Mononuclear cell (primary cell): ENCODE results near the gene CIB4. TPM values are rescaled to one million over a fixed set of nuclear protein-coding genes. Genes with fewer than 3 reads are reported as not detected.

ENCODE experiments used
- H3K27me3 ChIP-seq: 2 replicates; pipeline ENCODE4 v1.6.0; 2011; ENCODE audit warnings: low read length, control low read depth; ENCODE audit not compliant: insufficient read depth
- H3K4me1 ChIP-seq: 2 replicates; pipeline ENCODE4 v1.5.1; 2011; ENCODE audit warnings: mild to moderate bottlenecking, low read length, control low read depth; ENCODE audit not compliant: insufficient read depth
- H3K4me3 ChIP-seq: 2 replicates; pipeline ENCODE4 v1.5.1; 2011; ENCODE audit warnings: mild to moderate bottlenecking, low read length, moderate library complexity
- H3K9me3 ChIP-seq: 2 replicates; pipeline ENCODE4 v1.5.1; 2011; ENCODE audit warnings: low read depth, mild to moderate bottlenecking, control low read depth, low read length
- total RNA-seq: library from RNA; depleted of rRNA; stranded (reverse); fragments of >200 nt; gene quantifications from one replicate; pipeline ENCODE4 v1.2.3, GENCODE V29; 2012

Gene CIB4
- total RNA-seq, 1 donor = not detected

DNA sequence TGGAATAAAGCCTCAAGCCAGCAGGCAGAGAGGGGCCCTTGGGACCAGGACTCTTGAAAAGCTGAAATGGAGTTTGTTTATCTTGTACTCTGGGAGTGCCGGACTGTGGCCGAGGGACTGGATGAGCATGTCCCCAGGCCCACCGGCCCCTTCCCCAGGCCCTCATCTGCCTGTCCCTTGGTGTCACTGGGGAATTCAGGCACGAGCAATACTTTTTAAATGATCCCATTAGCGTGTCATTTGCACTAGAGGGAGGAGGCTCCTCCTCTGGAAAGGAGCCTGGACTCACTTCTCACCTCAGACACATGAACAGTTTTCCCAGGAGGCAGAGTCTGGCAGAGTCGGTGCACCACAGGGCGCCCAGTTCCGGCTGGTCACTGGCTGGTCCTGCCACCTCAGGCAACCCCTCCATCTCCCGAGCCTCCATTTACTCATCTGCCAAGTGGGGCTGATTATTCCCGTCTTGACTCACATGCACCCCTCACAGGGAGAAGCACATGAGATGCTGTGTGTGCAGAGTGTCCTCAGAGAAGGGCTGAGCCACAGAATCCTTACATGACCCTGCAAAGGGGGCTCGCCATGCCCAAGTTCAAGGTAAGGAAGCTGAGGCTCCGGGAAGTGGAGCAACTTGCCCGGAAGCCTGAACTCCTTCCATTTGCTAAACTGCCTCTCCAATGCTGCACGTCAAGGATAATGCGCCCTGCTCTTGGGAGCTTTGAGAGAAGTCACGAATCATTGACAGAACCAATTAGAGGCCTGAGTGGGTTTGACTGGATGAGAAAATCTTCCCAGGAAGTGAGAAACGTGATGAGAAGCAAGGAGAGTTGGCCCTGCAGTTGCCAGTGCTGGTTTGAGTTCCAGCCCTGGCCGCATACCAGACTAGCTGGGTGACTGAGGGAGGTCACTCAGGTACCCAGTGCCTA lies 26.7 kb downstream of the CIB4 start:
- no peaks in the 10 kb centered on the region for H3K27me3 ChIP-seq
- H3K9me3 ChIP-seq = no peaks in the 10 kb centered on the region
- H3K4me3 ChIP-seq = no peak overlapping the region
- peaks cover under 1% of the 10 kb centered on the region for H3K4me1 ChIP-seq

DNA sequence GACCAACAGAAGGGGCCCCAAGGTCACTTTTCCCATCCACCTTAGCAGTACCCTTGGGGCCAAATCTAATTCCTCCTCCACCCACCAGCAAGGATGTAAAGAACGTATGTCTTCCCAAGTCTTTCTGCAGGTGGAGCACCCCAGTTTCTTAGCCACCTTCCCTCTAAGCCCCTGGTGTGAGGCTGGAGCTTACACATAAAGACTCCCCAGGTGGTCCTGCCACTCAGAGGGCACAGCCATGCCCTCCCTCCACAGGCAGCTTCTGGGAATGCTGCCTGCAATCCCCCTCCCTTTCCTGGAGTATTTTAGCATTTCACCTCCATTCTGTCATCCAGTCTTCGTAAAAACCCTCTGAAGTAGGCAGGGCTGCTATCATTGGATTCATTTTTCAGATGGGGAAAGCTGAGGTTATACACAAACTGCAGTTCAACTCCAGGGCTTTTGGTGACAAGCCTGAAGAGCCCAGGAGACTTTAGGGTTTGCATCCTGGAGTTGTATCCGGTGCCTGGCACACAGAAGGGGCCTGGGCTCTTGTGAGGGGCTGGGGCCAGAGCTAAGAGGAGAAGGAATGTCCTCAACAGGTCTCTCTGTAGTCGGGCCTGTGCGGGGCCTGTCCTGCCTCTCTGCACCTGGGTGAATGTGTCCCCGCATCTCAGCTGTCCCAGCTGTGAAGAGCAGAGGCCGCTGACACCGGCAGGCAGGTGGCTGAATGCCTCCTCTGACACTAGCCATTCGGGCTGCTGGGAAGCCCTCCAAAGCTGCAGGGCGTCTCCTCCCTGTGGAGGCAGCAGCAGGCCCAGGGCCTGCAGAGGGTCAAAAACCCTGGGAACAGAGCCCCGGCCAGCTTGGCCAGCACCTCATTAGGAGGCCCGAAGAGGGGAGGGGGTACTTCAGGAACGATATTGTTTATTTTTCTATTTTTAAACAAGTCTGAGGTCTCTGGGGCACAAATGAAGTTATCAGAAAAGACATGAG lies 27.6 kb downstream of the CIB4 start:
- H3K4me1 ChIP-seq = peaks cover 8% of the 10 kb centered on the region
- H3K27me3 ChIP-seq = no peaks in the 10 kb centered on the region
- H3K4me3 ChIP-seq = no peak overlapping the region
- no peaks in the 10 kb centered on the region for H3K9me3 ChIP-seq

GRCh38 chr2:26612522-26613240 lies 28.5 kb downstream of the CIB4 start:
- H3K4me1 ChIP-seq = peaks cover 8% of the 10 kb centered on the region
- no peak overlapping the region for H3K4me3 ChIP-seq
- H3K9me3 ChIP-seq = no peaks in the 10 kb centered on the region
- no peaks in the 10 kb centered on the region for H3K27me3 ChIP-seq

GRCh38 chr2:26612034-26612433 lies 29.1 kb downstream of the CIB4 start:
- H3K27me3 ChIP-seq = no peaks in the 10 kb centered on the region
- H3K4me3 ChIP-seq = no peak overlapping the region
- H3K4me1 ChIP-seq = peaks cover 8% of the 10 kb centered on the region
- no peaks in the 10 kb centered on the region for H3K9me3 ChIP-seq

DNA sequence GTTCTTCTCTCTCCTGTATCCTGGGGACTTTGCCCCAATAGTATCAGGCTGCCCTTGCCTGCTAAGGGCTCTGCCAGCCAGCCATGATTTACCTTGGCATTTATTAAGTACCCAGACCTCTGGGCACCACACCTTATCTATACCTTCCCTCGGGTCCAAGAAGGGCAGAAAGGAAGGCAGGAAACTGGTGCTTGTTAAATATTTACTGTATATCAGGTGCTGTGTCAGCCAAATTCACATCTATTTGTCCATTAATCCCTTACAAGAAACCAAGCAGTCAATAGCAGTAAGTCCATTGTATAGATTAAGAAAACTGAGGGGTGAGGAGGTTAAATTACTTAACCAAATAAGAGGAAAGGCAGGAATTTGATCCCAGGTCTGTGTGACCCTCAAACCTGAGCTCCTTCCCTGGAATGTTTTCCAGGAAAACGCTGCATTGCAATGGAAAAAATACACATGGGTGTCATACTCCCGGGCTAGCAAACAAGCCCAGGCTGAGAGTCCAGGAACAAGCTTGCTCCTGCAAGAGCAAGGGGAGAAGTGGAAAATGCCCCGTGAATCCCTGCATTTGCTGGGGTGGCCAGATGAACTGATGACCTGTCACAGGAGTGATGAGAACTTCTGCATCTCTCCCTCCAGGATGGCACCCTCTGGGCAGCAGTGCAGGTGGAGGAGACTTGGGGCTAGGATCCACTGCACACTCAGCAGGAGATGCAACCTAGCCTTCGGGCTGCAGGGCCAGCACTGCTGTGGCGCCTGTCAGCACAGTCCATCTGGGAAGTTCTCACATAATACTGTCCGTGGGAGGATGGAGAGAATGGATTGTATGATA lies 30.4 kb downstream of the CIB4 start:
- no peak overlapping the region for H3K4me3 ChIP-seq
- H3K9me3 ChIP-seq = no peaks in the 10 kb centered on the region
- H3K27me3 ChIP-seq = no peaks in the 10 kb centered on the region
- H3K4me1 ChIP-seq = peaks cover 8% of the 10 kb centered on the region

DNA sequence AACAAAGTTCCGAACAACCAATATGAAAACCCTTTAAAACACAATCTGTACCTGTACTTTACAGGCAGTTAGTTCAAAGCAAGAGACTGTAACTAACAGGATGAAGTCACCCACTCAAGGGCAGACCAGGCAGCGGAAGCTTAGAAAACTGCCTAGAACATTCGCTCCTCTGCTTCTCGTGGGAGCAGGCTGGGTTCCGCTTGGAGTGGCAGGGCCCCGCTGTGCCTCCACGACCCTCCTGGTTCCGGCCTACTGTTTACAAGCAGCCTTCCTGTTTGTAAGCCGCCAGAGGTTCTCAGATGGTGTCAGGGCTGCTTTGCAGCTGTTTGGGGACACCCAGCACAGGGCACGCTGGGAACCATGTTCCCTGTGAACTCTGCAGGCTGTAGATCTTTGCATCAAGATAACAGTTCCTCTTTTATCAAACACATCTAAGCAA lies 31.3 kb downstream of the CIB4 start:
- Histone ChIP-seq H3K9me3 (no peaks in the 10 kb centered on the region), H3K27me3 (no peaks in the 10 kb centered on the region), H3K4me1 (peaks cover 8% of the 10 kb centered on the region), H3K4me3 (no peak overlapping the region)

- Histone ChIP-seq H3K4me1 (peaks cover 8% of the 10 kb centered on the region), H3K27me3 (no peaks in the 10 kb centered on the region), H3K9me3 (no peaks in the 10 kb centered on the region)
These were observed 31.9 kb downstream of the CIB4 start for GRCh38 chr2:26609205-26609631.

DNA sequence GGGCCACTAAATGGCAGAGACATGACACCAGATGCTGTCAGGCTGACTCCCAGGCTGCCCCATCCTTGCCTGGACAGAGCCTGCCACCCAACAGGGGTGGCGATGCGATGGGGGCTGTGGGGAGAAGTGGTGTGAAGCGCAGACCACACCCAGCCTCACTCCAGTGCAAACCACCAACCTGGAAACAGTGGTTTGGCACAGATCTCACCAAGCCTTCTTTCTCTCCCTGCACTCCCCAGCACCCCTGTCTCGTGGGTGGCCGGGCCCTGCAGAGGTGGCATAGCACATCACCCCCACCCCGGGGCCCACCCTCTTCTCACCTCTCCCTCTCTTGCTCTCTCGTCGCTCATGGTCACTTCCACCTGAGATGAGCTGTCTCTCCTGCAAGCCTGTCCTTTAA lies 32.6 kb downstream of the CIB4 start:
- Histone ChIP-seq H3K27me3 (no peaks in the 10 kb centered on the region), H3K4me1 (peaks cover 8% of the 10 kb centered on the region), H3K4me3 (no peak overlapping the region), H3K9me3 (no peaks in the 10 kb centered on the region)

More at GRCh38 chr2:26609205-26609631, 31.9 kb downstream of the CIB4 start:
- no peak overlapping the region for H3K4me3 ChIP-seq

DNA sequence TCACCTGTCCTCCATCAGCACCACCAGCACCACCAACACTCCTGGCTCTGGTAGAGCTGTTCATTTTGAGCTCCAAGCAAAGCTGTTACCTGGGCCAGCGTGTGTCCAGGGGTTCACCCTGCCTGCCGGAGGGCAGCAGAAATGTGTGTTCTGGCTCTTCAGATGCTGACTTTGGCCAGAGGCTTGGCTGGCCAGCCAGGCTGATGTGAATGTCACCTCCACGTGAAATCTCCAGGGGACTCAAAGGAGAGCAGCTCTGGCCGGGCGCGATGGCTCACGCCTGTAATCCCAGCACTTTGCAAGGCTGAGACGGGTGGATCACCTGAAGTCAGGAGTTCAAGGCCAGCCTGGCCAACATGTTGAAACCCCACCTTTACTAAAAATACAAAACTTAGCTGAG lies 33.5 kb downstream of the CIB4 start:
- H3K9me3 ChIP-seq = no peaks in the 10 kb centered on the region
- no peaks in the 10 kb centered on the region for H3K27me3 ChIP-seq
- H3K4me1 ChIP-seq = peaks cover 8% of the 10 kb centered on the region
- H3K4me3 ChIP-seq = no peak overlapping the region

GRCh38 chr2:26606847-26607190 lies 34.3 kb downstream of the CIB4 start:
- Histone ChIP-seq H3K9me3 (no peaks in the 10 kb centered on the region), H3K27me3 (peaks cover 2% of the 10 kb centered on the region), H3K4me3 (no peak overlapping the region), H3K4me1 (peaks cover 8% of the 10 kb centered on the region)

DNA sequence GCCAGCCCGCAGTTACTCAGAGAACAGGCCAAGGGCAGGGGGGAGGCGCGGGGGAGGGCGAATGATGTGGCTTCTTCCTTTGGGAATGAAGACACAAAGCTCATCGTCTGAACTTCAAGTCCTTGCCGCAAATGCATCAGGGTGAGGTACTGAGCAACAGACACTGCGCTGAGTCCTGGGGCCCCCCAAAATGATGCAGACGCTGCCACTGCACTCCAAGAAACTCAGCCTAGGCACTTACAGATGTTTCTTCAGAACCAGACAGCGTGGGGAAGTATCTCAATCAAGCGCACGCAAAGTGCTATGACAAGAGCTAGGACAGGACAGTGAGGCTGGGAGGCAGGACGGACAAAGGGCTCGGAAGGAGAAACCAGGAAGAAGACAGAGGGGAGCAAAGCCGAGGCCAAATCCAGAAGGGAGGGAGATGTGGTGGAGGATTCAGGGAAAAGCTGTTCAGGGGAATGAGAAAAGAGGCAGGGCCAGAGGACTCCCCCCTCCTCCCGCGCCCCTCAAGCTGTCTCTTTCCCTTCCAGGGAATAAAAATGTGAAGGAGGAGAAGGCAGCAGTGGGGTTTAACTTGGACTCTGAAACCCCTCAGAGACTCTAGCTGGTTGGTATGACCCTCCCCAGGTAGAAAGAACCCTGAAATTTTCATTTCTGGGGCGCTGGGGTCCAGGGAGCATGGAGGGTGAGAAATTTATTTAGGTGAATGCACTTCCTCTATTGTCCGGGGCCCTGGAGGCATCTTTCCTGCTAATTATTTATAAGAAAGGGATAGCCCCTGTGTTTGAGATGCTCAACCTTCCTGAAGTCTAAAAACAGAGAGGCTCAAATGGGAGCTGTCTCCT lies 34.9 kb downstream of the CIB4 start:
- Histone ChIP-seq H3K9me3 (no peaks in the 10 kb centered on the region), H3K4me3 (no peak overlapping the region)

DNA sequence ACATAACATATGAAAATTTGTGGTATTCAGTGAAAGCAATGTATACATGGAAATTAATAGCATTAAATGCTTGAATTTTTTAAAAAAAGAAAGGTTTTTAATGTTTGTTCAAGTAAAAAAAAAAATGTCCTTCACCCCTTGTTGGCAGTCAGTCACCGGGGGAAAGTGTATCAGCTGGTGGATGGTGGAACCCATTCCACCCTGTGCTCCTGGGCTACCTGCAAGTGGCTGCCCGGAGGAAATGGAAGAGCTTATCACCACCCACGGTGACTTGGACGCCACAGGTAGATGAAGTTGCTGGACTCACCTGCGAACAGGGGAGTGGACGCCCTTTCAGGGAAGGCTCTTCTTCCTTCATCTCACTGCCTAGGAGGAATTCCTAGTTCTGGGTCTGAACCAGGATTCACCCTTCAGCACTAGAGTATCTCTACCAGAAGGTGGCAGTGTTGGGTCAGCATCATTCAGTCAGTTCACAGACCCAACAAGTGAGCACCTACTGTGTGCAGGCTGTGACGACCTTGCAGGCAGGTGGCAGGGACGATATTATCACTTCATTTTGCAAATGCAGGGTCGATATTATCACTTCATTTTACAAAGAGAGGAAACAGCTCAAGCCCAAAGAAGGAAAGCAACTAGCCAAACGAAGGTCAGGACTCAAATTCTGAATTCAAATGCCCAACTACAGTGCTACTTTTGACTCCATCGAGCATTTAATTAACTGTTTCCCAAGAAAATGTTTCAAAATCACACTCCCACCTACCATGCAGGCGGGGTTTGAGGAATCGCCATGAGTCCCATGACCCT lies 35.8 kb downstream of the CIB4 start:
- H3K4me3 ChIP-seq = no peak overlapping the region
- H3K27me3 ChIP-seq = peaks cover 4% of the 10 kb centered on the region
- no peaks in the 10 kb centered on the region for H3K9me3 ChIP-seq
- H3K4me1 ChIP-seq = peaks cover 8% of the 10 kb centered on the region

More for the DNA sequence above, 34.9 kb downstream of the CIB4 start:
- peaks cover 8% of the 10 kb centered on the region for H3K4me1 ChIP-seq
- H3K27me3 ChIP-seq = peaks cover 4% of the 10 kb centered on the region

- Histone ChIP-seq H3K9me3 (no peaks in the 10 kb centered on the region), H3K27me3 (peaks cover 4% of the 10 kb centered on the region), H3K4me3 (no peak overlapping the region), H3K4me1 (no peaks in the 10 kb centered on the region)
These were observed 38.6 kb downstream of the CIB4 start for GRCh38 chr2:26602575-26602974.
